Measurements from ENCODE around the gene C6orf120.

Gene C6orf120

DNA sequence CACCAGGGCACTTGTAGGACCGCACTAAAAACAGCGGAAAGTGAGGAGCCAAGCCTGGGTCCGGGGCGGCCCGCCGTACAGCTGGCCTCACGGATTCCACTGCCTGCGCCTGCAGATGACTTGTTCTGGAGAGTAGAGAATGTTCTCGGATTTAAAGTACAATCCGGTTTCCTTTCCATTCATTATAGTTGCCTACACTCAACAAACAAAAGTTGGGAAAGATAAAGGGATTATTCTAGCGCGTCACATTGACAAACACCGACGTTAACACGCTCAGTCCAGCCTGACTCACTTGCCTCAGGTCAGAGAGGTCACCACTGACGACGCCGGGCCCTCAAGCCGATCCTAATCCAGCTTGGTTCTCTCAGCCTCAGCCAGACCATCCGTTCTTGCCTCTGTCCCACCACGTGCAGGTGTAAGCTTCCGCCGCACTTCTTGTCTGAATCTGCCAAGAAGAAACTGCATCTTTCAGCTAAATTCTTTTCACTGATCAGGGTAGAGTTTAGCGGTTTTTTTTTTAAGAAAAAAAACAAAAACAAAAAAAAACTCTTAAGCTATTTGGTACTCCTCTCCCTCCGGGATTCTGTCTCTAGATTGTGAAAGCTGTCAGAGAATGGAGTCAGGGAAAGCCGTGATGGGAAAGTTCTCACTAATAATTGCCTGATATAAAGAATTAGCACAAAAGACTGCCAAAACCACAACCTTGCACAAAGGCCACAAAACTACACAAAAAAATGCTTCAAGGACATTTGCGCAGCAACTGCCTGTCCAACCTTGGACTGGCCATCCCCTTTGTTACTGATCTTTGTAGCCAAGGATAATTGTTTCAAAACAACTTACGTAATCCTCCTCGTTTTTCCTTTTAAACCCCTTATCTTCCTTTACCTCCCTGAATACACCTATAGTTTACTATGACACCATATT lies 23.5 kb downstream of the C6orf120 start:
- DNase-seq, result peak; percentile 86

- no peak for DNase-seq
Observed at GRCh38 chr6:169726049-169726400, 24.1 kb downstream of the C6orf120 start.

GRCh38 chr6:169726963-169727362 lies 25.0 kb downstream of the C6orf120 start:
- DNase-seq, result no peak

- no peak for DNase-seq
Observed at GRCh38 chr6:169729961-169730360, 28.0 kb downstream of the C6orf120 start.

- DNase-seq, result no peak
Observed at GRCh38 chr6:169738204-169738975, 36.5 kb downstream of the C6orf120 start.

- no peak for DNase-seq
Observed at GRCh38 chr6:169738976-169739529, 37.1 kb downstream of the C6orf120 start.

DNA sequence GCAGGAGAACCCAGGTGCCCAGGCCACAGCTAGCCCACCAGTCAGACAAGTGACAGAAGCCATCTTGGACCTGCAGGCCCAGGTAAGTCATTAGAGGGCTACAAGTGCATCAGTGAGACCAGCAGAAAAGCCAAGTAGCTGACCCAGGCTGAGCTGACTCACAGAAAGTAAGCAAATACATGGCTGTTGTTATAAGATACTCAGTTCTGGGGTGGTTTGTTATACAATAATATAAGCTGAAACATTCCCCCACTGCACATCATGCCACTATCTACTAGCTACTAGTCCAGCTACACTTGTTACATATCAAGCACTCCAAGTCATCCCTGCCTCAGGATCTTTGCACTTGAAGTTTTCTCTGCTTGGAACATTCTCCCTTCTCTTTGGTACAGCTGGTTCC lies 39.4 kb downstream of the C6orf120 start:
- DNase-seq, result no peak

- DNase-seq, result no peak
Observed at GRCh38 chr6:169745405-169745804, 43.5 kb downstream of the C6orf120 start.

DNA sequence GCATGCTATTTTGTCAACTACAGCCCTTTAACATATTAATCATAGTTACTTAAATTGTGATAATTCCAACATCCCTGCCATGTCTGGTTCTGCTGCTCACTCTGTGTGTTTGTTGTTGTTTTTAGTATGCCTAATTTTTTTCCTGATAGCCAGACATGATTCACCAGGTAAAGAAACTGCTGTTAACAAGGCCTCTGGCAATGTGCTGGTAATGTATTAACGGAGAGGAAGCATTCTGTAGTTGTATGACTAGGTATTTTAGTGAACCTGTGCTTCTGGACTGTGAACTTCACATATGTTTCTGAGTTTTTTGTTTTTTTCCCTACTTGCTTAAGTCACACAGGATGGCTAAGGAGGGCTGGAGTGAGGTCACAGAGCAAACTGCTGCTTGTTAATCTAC lies 44.6 kb downstream of the C6orf120 start:
- no peak for DNase-seq

DNA sequence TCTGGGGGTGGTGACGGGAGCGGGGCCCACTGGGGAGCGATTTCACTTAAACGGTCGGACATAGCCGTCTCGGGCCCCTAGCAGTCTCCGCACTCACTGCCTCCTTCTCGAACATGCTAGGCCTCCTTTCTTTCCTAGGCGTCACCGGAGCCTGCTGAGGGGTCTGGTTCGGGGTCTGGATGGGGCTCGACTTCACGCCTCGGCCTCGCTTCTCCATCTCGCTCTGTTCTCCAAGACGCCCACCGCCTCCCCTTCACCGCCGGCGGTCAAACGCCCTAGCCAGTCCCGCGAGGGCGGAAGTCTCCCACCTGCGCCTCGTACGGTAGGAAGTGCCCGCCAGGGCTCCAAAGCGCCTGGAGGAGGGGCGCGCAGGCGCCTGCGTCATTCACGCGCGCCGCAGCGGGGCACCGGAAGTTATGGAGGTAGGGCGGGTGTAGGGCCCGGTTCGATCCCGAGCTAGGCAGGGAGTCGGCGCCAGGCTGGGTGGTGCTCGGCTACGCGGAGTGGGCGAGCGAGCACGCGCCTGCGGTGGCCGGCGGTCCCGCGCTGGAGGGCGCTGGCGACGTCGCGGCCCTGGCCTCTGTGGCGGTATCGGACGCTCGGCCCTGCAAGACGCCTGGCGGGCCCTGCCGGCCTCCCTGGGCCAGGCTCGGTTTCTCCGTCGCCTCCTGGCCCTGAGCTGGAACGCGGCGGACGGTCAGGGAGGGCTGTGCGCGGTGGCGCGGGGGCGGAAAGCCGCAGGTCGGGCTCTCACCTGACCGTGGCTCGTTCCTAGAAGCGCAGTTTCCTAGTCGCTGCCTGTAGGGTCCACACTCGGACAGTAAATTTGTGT lies 49.5 kb downstream of the C6orf120 start, which contains the start of the genes DYNLT2 and ERMARD:
DYNLT2 (minus strand) TSS at position 331 of the 832 bp plus-strand sequence; CDS start at position 217, 114 bp downstream.
ERMARD (plus strand) TSS at position 381 of the 832 bp plus-strand sequence; CDS start at position 417, 36 bp downstream.
- DNase-seq, result peak; percentile 85

- DNase-seq, result peak; percentile 42
Observed at GRCh38 chr6:169752074-169752623, 50.2 kb downstream of the C6orf120 start.
